Measurements from ENCODE around the gene TMEM150A. TPM values are rescaled to one million over a fixed set of nuclear protein-coding genes. Genes with fewer than 3 reads are reported as not detected.
A peak's percentile ranks its signal among the peaks of the same experiment; 100 is the strongest.

TMEM150A gene
- total and polyA plus RNA-seq, 12 donors: 7.6 to 21.1 (median 10.1) TPM

DNA sequence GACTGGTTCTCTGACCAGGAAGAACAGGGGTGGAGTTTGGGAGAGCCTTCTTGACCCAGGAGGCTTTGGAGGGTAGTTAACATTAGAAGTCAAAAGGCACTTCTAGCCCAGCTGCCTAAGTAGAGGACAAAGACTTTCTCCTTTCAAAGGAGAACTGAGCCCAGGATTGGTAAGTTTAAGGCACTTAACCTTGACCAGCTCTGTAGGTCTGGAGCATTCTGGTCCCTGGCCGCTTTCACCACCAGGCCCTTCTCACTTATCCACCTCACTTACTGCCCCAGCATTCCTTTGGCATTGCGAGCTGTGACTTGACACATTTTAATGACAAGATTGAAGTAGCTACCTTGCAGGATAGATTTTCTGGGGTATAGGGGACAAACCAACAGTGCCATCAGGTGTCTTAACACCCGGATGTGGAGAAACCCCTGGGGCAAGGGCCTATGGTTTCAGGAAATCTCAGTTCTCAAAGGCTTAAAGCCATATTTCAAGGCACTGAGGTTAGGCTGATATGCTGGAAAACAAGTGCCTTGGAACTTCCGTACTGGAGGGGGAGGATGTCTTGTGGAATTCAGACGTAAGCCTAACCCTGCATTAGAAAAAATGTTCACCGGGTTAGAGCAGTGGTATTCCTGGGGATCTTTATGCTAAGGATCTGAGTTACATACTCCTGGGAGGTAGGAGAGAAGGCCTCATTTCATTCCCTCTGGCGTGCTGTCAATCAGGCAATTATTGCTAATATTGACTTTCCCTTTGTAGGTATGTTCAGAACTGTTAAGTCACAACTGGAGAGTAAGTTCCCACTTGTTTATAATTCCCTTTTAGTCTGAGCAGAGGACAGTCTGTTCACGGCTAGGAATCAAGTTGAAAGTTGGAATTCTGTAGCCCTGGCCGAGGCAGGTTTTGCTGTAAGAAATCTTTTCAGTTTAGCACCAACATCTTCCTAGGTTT, 5.0 kb upstream of the TMEM150A start:
- no peak for DNase-seq
- TF ChIP-seq, protein P1, sequence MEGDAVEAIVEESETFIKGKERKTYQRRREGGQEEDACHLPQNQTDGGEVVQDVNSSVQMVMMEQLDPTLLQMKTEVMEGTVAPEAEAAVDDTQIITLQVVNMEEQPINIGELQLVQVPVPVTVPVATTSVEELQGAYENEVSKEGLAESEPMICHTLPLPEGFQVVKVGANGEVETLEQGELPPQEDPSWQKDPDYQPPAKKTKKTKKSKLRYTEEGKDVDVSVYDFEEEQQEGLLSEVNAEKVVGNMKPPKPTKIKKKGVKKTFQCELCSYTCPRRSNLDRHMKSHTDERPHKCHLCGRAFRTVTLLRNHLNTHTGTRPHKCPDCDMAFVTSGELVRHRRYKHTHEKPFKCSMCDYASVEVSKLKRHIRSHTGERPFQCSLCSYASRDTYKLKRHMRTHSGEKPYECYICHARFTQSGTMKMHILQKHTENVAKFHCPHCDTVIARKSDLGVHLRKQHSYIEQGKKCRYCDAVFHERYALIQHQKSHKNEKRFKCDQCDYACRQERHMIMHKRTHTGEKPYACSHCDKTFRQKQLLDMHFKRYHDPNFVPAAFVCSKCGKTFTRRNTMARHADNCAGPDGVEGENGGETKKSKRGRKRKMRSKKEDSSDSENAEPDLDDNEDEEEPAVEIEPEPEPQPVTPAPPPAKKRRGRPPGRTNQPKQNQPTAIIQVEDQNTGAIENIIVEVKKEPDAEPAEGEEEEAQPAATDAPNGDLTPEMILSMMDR (IDR thresholded peaks at IDR 0.05): no peak
- 58 to 63% methylated on average over 9 of the region's 9 CpGs for WGBS, 2 donors
- peaks cover 6 to 89% (median 60%) of the 10 kb centered on the region in 9 donors for H3K4me1 ChIP-seq
- H3K9me3 ChIP-seq: no peaks in the 10 kb centered on the region
- intact Hi-C loops (cut with DNase I): no loop called here
- H3K27ac ChIP-seq: peak overlapping the region; percentile 36 to 94 (median 80)
- H3K36me3 ChIP-seq: peaks cover 0 to 42% (median 0%) of the 10 kb centered on the region in 9 donors
- H3K4me3 ChIP-seq: no peak overlapping the region
- no peak for ATAC-seq
- no peaks in the 10 kb centered on the region for H3K27me3 ChIP-seq

DNA sequence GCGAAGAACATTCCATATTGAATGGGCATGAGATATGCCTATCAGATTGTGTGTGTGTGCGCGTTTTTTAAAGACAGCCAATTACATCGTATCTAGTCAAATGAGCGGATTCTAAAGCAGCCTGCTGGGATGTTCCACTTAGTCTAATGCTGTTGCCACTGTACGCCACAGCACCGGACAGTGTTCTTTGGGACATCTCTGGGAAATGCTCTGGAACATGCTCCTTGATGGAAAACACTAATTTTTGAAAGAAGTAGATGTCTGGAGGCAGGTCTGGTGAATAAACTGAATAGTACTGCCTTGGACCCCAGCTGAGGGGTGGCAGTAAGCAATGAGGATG, 3.6 kb upstream of the TMEM150A start:
- Histone ChIP-seq H3K27ac (peak overlapping the region in 8 of 10 donors; percentile 30 to 94 (median 86)), H3K9me3 (no peaks in the 10 kb centered on the region), H3K36me3 (peaks cover 0 to 42% (median under 1%) of the 10 kb centered on the region in 9 donors), H3K4me1 (peaks cover 6 to 90% (median 65%) of the 10 kb centered on the region in 9 donors), H3K27me3 (no peaks in the 10 kb centered on the region), H3K4me3 (no peak overlapping the region)
- intact Hi-C loops (cut with DNase I): no loop called here
- TF ChIP-seq, protein P1 (IDR thresholded peaks at IDR 0.05): no peak
- WGBS, 2 donors: 78% methylated on average over 7 of the region's 7 CpGs
- DNase-seq (no peak), ATAC-seq (no peak)

GRCh38 chr2:85605406-85606115, 3.1 kb upstream of the TMEM150A start:
- ATAC-seq (no peak), DNase-seq (no peak)
- no peaks in the 10 kb centered on the region for H3K27me3 ChIP-seq
- H3K4me3 ChIP-seq: no peak overlapping the region
- WGBS, 2 donors: 50 to 60% methylated on average over 4 of the region's 4 CpGs
- intact Hi-C loops (cut with DNase I): no loop called here
- peaks cover 0 to 46% (median 4%) of the 10 kb centered on the region in 9 donors for H3K36me3 ChIP-seq
- peaks cover 6 to 87% (median 63%) of the 10 kb centered on the region in 9 donors for H3K4me1 ChIP-seq
- TF ChIP-seq, protein P1 (IDR thresholded peaks at IDR 0.05): no peak
- peak overlapping the region in 8 of 10 donors; percentile 13 to 94 (median 86) for H3K27ac ChIP-seq
- H3K9me3 ChIP-seq: no peaks in the 10 kb centered on the region

All from heart right ventricle (tissue), 16 donors.